ENCODE data around the gene LGSN. TPM values are rescaled to one million over a fixed set of nuclear protein-coding genes. Genes with fewer than 3 reads are reported as not detected.

The LGSN gene
- total and polyA plus RNA-seq, 2 of the 13 experiments (the other 11 are each of a cell fraction or from before 2014, with no cell fraction given), result 0.13 to 0.63 TPM

GRCh38 chr6:63352544-63353285 is 32.9 kb upstream of the LGSN start (continued):
- TF ChIP-seq ZNF780A (CRISPR knock-in tag; IDR thresholded peaks at IDR 0.05), result no peak
- 0 out of 2 replicates have a peak, but pooled peaks have one; percentile 30 for TF ChIP-seq ZNF605 (CRISPR knock-in tag; IDR thresholded peaks at IDR 0.05)
- TF ChIP-seq HDAC6 (IDR thresholded peaks at IDR 0.05; ENCODE audit: low read depth, low read length), result no peak
- TF ChIP-seq SAFB2 (CRISPR knock-in tag; IDR thresholded peaks at IDR 0.05; ENCODE audit: borderline replicate concordance, low read depth), result no peak; the same call in 1 of the 2 replicates
- TF ChIP-seq RCOR2 (CRISPR knock-in tag; IDR thresholded peaks at IDR 0.05), result peak; percentile 82
- TF ChIP-seq ZNF512 (CRISPR knock-in tag; IDR thresholded peaks at IDR 0.05), result peak; percentile 58; the same call in 1 of the 2 replicates
- TF ChIP-seq ZNF34 (CRISPR knock-in tag; IDR thresholded peaks at IDR 0.05; ENCODE audit: borderline replicate concordance), result 0 out of 2 replicates have a peak, but pooled peaks have one; percentile 37
- TF ChIP-seq HOXD1 (CRISPR knock-in tag; IDR thresholded peaks at IDR 0.05), result peak; percentile 31; the same call in 1 of the 2 replicates
- peak; percentile 62 for TF ChIP-seq ZNF770 (CRISPR knock-in tag; IDR thresholded peaks at IDR 0.05)
- peak; percentile 85 for TF ChIP-seq GATAD2A (CRISPR knock-in tag; IDR thresholded peaks at IDR 0.05)
- no peak; the same call in 1 of the 2 replicates for TF ChIP-seq DNMT3B (CRISPR knock-in tag; conservative IDR thresholded peaks at IDR 0.05)
- 0 out of 2 replicates have a peak, but pooled peaks have one; percentile 81 for TF ChIP-seq KDM4B (CRISPR knock-in tag; IDR thresholded peaks at IDR 0.05)
- no peak for TF ChIP-seq ZNF296 (CRISPR knock-in tag; conservative IDR thresholded peaks at IDR 0.05)
- TF ChIP-seq CENPX (CRISPR knock-in tag; IDR thresholded peaks at IDR 0.05), result no peak
- no peak for TF ChIP-seq SOX13 (IDR thresholded peaks at IDR 0.05)
- TF ChIP-seq SOX13 (CRISPR knock-in tag; conservative IDR thresholded peaks at IDR 0.05 in 1 of 2, IDR thresholded peaks at IDR 0.05 in 1 of 2), result peak in 1 of 2 experiments; percentile 68; a peak in 2 of 4 replicates
- no peak for TF ChIP-seq ZNF597 (CRISPR knock-in tag; IDR thresholded peaks at IDR 0.05)
- no peak for TF ChIP-seq ZSCAN20 (CRISPR knock-in tag; IDR thresholded peaks at IDR 0.05; ENCODE audit: borderline replicate concordance)
- no peak for TF ChIP-seq ZKSCAN1 (IDR thresholded peaks at IDR 0.05; ENCODE audit: low read length)
- TF ChIP-seq, protein P1, sequence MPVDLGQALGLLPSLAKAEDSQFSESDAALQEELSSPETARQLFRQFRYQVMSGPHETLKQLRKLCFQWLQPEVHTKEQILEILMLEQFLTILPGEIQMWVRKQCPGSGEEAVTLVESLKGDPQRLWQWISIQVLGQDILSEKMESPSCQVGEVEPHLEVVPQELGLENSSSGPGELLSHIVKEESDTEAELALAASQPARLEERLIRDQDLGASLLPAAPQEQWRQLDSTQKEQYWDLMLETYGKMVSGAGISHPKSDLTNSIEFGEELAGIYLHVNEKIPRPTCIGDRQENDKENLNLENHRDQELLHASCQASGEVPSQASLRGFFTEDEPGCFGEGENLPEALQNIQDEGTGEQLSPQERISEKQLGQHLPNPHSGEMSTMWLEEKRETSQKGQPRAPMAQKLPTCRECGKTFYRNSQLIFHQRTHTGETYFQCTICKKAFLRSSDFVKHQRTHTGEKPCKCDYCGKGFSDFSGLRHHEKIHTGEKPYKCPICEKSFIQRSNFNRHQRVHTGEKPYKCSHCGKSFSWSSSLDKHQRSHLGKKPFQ (CRISPR knock-in tag; IDR thresholded peaks at IDR 0.05; ENCODE audit: insufficient replicate concordance), result no peak
- no peak for TF ChIP-seq HMG20B (CRISPR knock-in tag; conservative IDR thresholded peaks at IDR 0.05)
- TF ChIP-seq RBFOX2 (IDR thresholded peaks at IDR 0.05; ENCODE audit: low read depth, low read length), result no peak
- TF ChIP-seq YEATS4 (CRISPR knock-in tag; IDR thresholded peaks at IDR 0.05; ENCODE audit: borderline replicate concordance), result no peak
- TF ChIP-seq MIER3 (CRISPR knock-in tag; IDR thresholded peaks at IDR 0.05; ENCODE audit: borderline replicate concordance), result peak; percentile 54; the same call in 1 of the 2 replicates

Measured in HepG2 (cell line).